ENCODE measurements around the gene ABCB10. TPM values are rescaled to one million over a fixed set of nuclear protein-coding genes. Genes with fewer than 3 reads are reported as not detected.

The ABCB10 gene
- total RNA-seq, 6 donors from 2014 or later = 11.1 to 21.3 (median 17.7) TPM

DNA sequence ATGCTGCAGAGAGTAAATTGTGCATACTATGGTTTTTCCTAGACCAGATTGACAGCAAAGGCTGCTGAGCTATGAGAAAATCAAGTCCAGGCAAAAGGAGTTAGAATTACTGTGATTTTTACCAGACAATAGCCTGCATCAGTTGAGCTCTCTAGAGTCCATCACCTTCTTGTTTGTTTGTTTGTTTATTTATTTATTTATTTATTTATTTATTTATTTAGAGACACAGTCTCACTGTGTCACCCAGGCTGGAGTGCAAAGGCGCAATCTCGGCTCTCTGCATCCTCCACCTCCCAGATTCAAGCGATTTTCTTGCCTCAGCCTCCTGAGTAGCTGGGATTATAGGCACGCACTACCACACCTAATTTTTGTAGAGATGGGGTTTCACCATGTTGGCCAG, 24.2 kb upstream of the ABCB10 start:
- TF ChIP-seq, protein P1, sequence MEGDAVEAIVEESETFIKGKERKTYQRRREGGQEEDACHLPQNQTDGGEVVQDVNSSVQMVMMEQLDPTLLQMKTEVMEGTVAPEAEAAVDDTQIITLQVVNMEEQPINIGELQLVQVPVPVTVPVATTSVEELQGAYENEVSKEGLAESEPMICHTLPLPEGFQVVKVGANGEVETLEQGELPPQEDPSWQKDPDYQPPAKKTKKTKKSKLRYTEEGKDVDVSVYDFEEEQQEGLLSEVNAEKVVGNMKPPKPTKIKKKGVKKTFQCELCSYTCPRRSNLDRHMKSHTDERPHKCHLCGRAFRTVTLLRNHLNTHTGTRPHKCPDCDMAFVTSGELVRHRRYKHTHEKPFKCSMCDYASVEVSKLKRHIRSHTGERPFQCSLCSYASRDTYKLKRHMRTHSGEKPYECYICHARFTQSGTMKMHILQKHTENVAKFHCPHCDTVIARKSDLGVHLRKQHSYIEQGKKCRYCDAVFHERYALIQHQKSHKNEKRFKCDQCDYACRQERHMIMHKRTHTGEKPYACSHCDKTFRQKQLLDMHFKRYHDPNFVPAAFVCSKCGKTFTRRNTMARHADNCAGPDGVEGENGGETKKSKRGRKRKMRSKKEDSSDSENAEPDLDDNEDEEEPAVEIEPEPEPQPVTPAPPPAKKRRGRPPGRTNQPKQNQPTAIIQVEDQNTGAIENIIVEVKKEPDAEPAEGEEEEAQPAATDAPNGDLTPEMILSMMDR (IDR thresholded peaks at IDR 0.05) = no peak
- TF ChIP-seq POLR2AphosphoS5 (IDR thresholded peaks at IDR 0.05) (no peak), EP300 (IDR thresholded peaks at IDR 0.05) (no peak), POLR2A (IDR thresholded peaks at IDR 0.05) (no peak)
- H3K27ac ChIP-seq = peak overlapping the region in 1 of 4 donors; percentile 39
- peaks cover 4 to 25% (median 13%) of the 10 kb centered on the region in 4 donors for H3K4me1 ChIP-seq
- 97% methylated on average over 4 of the region's 4 CpGs for WGBS, 2 donors
- H3K27me3 ChIP-seq = no peaks in the 10 kb centered on the region
- DNase-seq = no peak
- ATAC-seq (ENCODE audit: low FRiP score in 2 of 2) = no peak
- no peaks in the 10 kb centered on the region for H3K36me3 ChIP-seq
- no peak overlapping the region for H3K4me3 ChIP-seq
- H3K9me3 ChIP-seq = no peaks in the 10 kb centered on the region

DNA sequence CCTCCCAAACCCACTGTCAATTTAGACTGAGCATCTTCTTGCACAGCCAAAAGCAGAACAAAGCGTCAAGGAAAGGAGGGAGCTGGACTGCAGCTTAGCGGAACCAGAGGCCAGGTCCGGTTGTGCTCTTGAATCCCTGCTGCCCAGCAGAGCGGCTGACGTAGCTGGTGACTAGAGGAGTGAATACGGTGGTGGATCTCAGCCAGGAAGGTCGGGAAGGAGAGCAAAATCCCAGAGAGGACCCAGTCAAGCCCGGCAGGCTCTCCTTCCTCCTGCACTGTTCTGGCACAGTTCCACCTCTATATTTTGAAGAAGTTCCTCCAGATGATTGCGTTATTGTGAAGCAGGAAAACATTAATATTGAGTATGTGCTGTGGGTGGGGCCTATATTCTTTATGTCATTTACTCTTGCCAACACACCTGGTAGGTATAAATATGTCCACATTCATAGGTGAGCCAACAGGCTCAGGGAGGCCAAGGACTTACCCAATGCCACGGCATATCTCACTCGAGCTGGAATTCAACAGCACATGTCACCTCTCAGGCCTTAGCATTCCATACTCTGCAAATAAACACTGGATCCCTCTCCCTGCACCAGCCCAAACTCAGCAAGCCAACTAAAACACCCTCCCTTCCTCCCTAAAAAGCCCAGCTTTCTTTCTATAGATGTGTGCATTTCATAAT, 23.6 kb upstream of the ABCB10 start:
- 24 to 29% methylated on average over 11 of the region's 11 CpGs for WGBS, 2 donors
- no peaks in the 10 kb centered on the region for H3K9me3 ChIP-seq
- DNase-seq (peak in 1 of 2 donors; percentile 68), ATAC-seq (ENCODE audit: low FRiP score in 2 of 2) (peak; percentile 64 to 80)
- no peak overlapping the region for H3K4me3 ChIP-seq
- H3K27me3 ChIP-seq = no peaks in the 10 kb centered on the region
- TF ChIP-seq, protein P1 (IDR thresholded peaks at IDR 0.05) = no peak
- TF ChIP-seq POLR2AphosphoS5 (IDR thresholded peaks at IDR 0.05) (no peak), POLR2A (IDR thresholded peaks at IDR 0.05) (no peak), EP300 (IDR thresholded peaks at IDR 0.05) (no peak)
- H3K27ac ChIP-seq = peak overlapping the region in 2 of 4 donors; percentile 39 to 44
- H3K4me1 ChIP-seq = peaks cover 4 to 25% (median 13%) of the 10 kb centered on the region in 4 donors
- H3K36me3 ChIP-seq = no peaks in the 10 kb centered on the region

- ATAC-seq (ENCODE audit: low FRiP score in 2 of 2) (no peak), DNase-seq (no peak)
- TF ChIP-seq POLR2AphosphoS5 (IDR thresholded peaks at IDR 0.05) = no peak
- TF ChIP-seq, protein P1 (IDR thresholded peaks at IDR 0.05) = no peak
- TF ChIP-seq POLR2A (IDR thresholded peaks at IDR 0.05) = no peak
- TF ChIP-seq EP300 (IDR thresholded peaks at IDR 0.05) = no peak
- Histone ChIP-seq H3K27me3 (no peaks in the 10 kb centered on the region), H3K27ac (no peak overlapping the region), H3K4me3 (no peak overlapping the region), H3K36me3 (no peaks in the 10 kb centered on the region), H3K4me1 (peaks cover 4 to 25% (median 13%) of the 10 kb centered on the region in 4 donors), H3K9me3 (no peaks in the 10 kb centered on the region)
- 90% methylated on average over 3 of the region's 3 CpGs for WGBS, 2 donors
These were observed 23.0 kb upstream of the ABCB10 start for GRCh38 chr1:229581485-229581884.

DNA sequence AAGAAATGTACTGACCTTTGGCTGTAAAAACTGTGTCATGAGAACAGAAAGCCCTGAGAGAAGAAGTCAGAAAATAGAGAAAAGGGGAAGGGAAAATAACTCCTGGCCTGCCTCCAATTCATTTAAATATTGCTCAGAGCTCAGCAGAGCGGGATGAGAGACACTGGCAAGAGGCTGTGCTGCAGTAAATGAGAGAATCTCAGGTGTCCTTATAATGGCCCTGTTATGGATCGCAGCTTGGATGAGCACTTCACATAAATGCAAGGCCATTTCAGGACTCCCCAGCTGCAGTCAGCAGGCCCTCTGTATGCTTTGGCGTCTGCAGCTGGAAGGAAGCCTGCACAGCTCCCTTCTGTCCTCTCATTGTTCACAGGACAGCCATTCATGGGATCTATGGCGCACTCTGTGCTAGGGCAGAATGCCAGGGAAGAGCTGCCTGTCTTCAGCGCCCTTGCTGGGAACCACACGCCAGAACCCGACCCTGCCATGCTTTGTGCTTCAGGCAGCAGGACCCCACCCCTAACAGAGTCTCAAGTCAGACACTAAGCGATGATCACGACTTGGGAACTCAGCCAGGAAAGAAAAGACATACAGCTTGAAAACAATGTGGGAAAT, 20.7 kb upstream of the ABCB10 start:
- H3K27me3 ChIP-seq = no peaks in the 10 kb centered on the region
- peaks cover 4 to 25% (median 13%) of the 10 kb centered on the region in 4 donors for H3K4me1 ChIP-seq
- H3K4me3 ChIP-seq = no peak overlapping the region
- DNase-seq (no peak), ATAC-seq (ENCODE audit: low FRiP score in 2 of 2) (peak; percentile 57 to 69)
- H3K27ac ChIP-seq = peak overlapping the region in 3 of 4 donors; percentile 31 to 62 (median 46)
- no peaks in the 10 kb centered on the region for H3K9me3 ChIP-seq
- TF ChIP-seq EP300 (IDR thresholded peaks at IDR 0.05) (no peak), POLR2A (IDR thresholded peaks at IDR 0.05) (peak in 1 of 4 donors; percentile 34)
- H3K36me3 ChIP-seq = no peaks in the 10 kb centered on the region
- 15 to 42% methylated on average over 9 of the region's 9 CpGs for WGBS, 2 donors

GRCh38 chr1:229578168-229579058, 19.9 kb upstream of the ABCB10 start:
- 77 to 79% methylated on average over 14 of the region's 14 CpGs for WGBS, 2 donors
- DNase-seq (no peak), ATAC-seq (ENCODE audit: low FRiP score in 2 of 2) (no peak)
- peak overlapping the region in 1 of 4 donors; percentile 62 for H3K27ac ChIP-seq
- H3K4me3 ChIP-seq = no peak overlapping the region
- TF ChIP-seq POLR2A (IDR thresholded peaks at IDR 0.05) (no peak), EP300 (IDR thresholded peaks at IDR 0.05) (no peak), POLR2AphosphoS5 (IDR thresholded peaks at IDR 0.05) (no peak)
- TF ChIP-seq, protein P1 (IDR thresholded peaks at IDR 0.05) = no peak
- H3K27me3 ChIP-seq = no peaks in the 10 kb centered on the region
- H3K9me3 ChIP-seq = no peaks in the 10 kb centered on the region
- peaks cover 4 to 25% (median 13%) of the 10 kb centered on the region in 4 donors for H3K4me1 ChIP-seq
- H3K36me3 ChIP-seq = no peaks in the 10 kb centered on the region
